ENCODE measurements around the gene LYZ.
A peak's percentile ranks its signal among the peaks of the same experiment; 100 is the strongest.

The LYZ gene

GRCh38 chr12:69388371-69388770 is 40.2 kb downstream of the LYZ start:
- no peaks in the 10 kb centered on the region for H3K9me3 Mint-ChIP-seq
- H3K36me3 Mint-ChIP-seq = peaks cover 26 to 35% of the 10 kb centered on the region in 2 donors
- no peak overlapping the region for H3K4me3 Mint-ChIP-seq
- ATAC-seq (replicated peaks) = no peak
- DNase-seq = no peak
- H3K27ac Mint-ChIP-seq = no peak overlapping the region
- H3K4me1 Mint-ChIP-seq = peaks cover 2 to 4% of the 10 kb centered on the region in 2 donors
- H3K27me3 Mint-ChIP-seq = no peaks in the 10 kb centered on the region

DNA sequence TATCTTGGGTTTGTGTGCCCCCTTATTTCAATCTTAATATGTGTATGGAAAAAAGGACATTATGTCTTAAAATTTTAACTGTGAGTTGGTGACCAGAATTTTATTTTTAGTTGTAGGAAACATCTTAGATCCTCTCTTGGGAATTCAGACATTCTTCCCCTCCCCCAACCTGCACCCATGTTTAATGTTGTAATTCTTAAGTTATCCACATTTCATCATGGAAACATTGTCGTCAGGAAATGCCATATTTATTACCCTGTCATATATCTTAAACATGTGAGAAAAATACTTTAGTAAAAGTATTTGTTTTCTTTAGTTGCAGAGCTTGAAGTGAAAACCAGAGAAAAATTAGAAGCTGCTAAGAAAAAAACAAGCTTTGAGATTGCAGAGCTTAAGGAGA is 41.6 kb downstream of the LYZ start:
- ATAC-seq (replicated peaks) = no peak
- DNase-seq = no peak
- peaks cover 23 to 35% of the 10 kb centered on the region in 2 donors for H3K36me3 Mint-ChIP-seq
- H3K9me3 Mint-ChIP-seq = no peaks in the 10 kb centered on the region
- H3K4me1 Mint-ChIP-seq = peaks cover 2 to 4% of the 10 kb centered on the region in 2 donors
- H3K27ac Mint-ChIP-seq = no peak overlapping the region
- no peak overlapping the region for H3K4me3 Mint-ChIP-seq
- no peaks in the 10 kb centered on the region for H3K27me3 Mint-ChIP-seq

DNA sequence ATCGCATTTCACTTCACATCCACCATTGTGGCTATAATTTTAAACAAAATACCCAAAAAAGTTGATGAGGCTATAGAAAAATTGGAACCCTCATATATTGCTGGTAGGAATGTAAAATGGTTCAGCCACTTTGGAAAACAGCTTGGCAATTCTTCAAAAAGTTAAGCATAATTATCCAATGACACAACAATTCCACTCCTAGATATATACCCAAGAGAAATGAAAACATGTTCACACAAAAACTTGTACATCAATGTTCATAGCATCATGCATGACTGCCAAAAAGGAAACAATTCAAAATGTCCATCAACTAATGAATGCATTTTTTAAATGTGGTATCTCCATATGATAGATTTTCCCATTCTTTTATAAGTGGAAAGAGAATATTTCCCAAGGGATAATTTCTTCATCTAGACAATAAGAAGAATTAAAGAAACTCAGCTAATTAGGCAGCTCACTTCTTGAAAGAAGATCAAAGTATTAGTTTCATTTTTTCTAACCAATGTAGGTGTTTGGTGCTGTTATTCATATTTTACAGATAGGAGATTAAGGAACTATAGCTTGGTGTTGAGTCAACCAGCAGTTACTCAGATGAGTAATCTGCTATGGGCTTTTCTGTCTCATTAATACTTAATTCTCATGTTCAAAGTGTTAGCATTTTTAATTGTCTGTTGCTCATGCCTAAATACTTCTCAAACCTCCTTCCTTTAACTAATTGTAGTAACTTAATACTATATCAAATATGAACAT is 44.2 kb downstream of the LYZ start:
- peaks cover 2 to 3% of the 10 kb centered on the region in 2 donors for H3K4me1 Mint-ChIP-seq
- no peak overlapping the region for H3K27ac Mint-ChIP-seq
- H3K27me3 Mint-ChIP-seq = no peaks in the 10 kb centered on the region
- H3K4me3 Mint-ChIP-seq = no peak overlapping the region
- no peak for DNase-seq
- ATAC-seq (replicated peaks) = peak; percentile 69 to 87
- peaks cover 34 to 46% of the 10 kb centered on the region in 2 donors for H3K36me3 Mint-ChIP-seq
- peaks cover 5 to 7% of the 10 kb centered on the region in 2 donors for H3K9me3 Mint-ChIP-seq

DNA sequence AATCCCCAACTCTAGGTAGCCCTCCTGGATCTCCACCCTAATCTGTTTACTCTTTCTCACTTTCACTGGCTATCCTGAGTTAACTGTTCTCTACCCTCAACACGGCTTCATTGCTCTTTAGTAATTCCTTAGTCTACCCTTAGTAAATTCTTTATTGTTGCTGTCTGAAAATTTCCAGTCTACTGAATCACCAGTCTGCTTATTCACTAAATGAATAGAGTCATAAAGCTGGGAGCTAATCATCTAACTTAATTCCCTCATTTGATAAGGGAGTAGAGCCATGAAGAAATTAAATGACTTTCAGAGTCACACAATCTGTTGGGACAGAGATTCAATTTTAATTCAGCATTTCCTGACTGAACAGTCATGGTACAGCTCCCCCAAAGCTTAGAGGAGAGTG is 47.9 kb downstream of the LYZ start:
- ATAC-seq (replicated peaks) (no peak), DNase-seq (no peak)
- Mint-ChIP-seq H3K27me3 (no peaks in the 10 kb centered on the region), H3K36me3 (peaks cover 39 to 40% of the 10 kb centered on the region in 2 donors), H3K4me3 (no peak overlapping the region), H3K4me1 (no peaks in the 10 kb centered on the region), H3K9me3 (peaks cover 7 to 9% of the 10 kb centered on the region in 2 donors), H3K27ac (no peak overlapping the region)

- ATAC-seq (replicated peaks) (no peak), DNase-seq (no peak)
- no peak overlapping the region for H3K27ac Mint-ChIP-seq
- no peak overlapping the region for H3K4me3 Mint-ChIP-seq
- no peaks in the 10 kb centered on the region for H3K4me1 Mint-ChIP-seq
- H3K36me3 Mint-ChIP-seq = peaks cover 32 to 35% of the 10 kb centered on the region in 2 donors
- no peaks in the 10 kb centered on the region for H3K27me3 Mint-ChIP-seq
- H3K9me3 Mint-ChIP-seq = peaks cover 7 to 9% of the 10 kb centered on the region in 2 donors
These were observed 48.8 kb downstream of the LYZ start for GRCh38 chr12:69396963-69397362.

- DNase-seq (no peak), ATAC-seq (replicated peaks) (no peak)
- H3K36me3 Mint-ChIP-seq = peaks cover 31 to 35% of the 10 kb centered on the region in 2 donors
- no peak overlapping the region for H3K4me3 Mint-ChIP-seq
- H3K27ac Mint-ChIP-seq = no peak overlapping the region
- H3K27me3 Mint-ChIP-seq = no peaks in the 10 kb centered on the region
- H3K4me1 Mint-ChIP-seq = no peaks in the 10 kb centered on the region
- H3K9me3 Mint-ChIP-seq = peaks cover 7 to 9% of the 10 kb centered on the region in 2 donors
These were observed 49.8 kb downstream of the LYZ start for GRCh38 chr12:69397978-69398377.

GRCh38 chr12:69401940-69402339 is 53.8 kb downstream of the LYZ start:
- Mint-ChIP-seq H3K4me1 (no peaks in the 10 kb centered on the region), H3K4me3 (no peak overlapping the region), H3K27me3 (no peaks in the 10 kb centered on the region), H3K36me3 (peaks cover 21 to 23% of the 10 kb centered on the region in 2 donors), H3K27ac (no peak overlapping the region), H3K9me3 (peaks cover 4% of the 10 kb centered on the region in 2 donors)
- DNase-seq = no peak
- no peak for ATAC-seq (replicated peaks)

Data from stimulated activated naive B cell treated with anti-CD40 and anti-IgM and Interleukin-4, amounts not matched to agents 10 μg/mL and 1 μg/mL and 100 μg/mL, for 72 hours (primary cell).